Measurements from ENCODE around the gene ANTXR1.
"Not testable (repeated sequence)": the region's sequence is repeated elsewhere in the genome, so short reads cannot be mapped to it uniquely, and the experiment has no call there.

Gene ANTXR1

GRCh38 chr2:69214898-69215297, 201.9 kb downstream of the ANTXR1 start:
- no peak for DNase-seq

- DNase-seq: no peak
Measured at GRCh38 chr2:69216535-69217332, 203.8 kb downstream of the ANTXR1 start.

- no peak for DNase-seq
Measured at GRCh38 chr2:69217333-69218080, 204.5 kb downstream of the ANTXR1 start.

GRCh38 chr2:69221512-69221911, 208.5 kb downstream of the ANTXR1 start:
- no peak for DNase-seq

- no peak for DNase-seq
Measured at GRCh38 chr2:69221960-69222751, 209.2 kb downstream of the ANTXR1 start.

GRCh38 chr2:69222953-69223658, 210.1 kb downstream of the ANTXR1 start:
- no peak for DNase-seq

GRCh38 chr2:69223759-69224511, 211.0 kb downstream of the ANTXR1 start:
- DNase-seq: no peak

GRCh38 chr2:69224512-69224837, 211.5 kb downstream of the ANTXR1 start:
- DNase-seq: no peak

GRCh38 chr2:69225933-69226332, 213.0 kb downstream of the ANTXR1 start:
- DNase-seq: no peak

GRCh38 chr2:69226903-69227302, 213.9 kb downstream of the ANTXR1 start:
- DNase-seq: no peak

GRCh38 chr2:69227716-69228115, 214.7 kb downstream of the ANTXR1 start:
- DNase-seq: no peak

- DNase-seq: not testable (repeated sequence)
Measured at GRCh38 chr2:69230946-69231345, 218.0 kb downstream of the ANTXR1 start.

- DNase-seq: no peak
Measured at GRCh38 chr2:69231612-69232277, 218.8 kb downstream of the ANTXR1 start.

- not testable (repeated sequence) for DNase-seq
Measured at GRCh38 chr2:69235835-69236234, 222.9 kb downstream of the ANTXR1 start.

GRCh38 chr2:69237070-69237670, 224.2 kb downstream of the ANTXR1 start:
- no peak for DNase-seq

- DNase-seq: no peak
Measured at GRCh38 chr2:69238449-69239031, 225.6 kb downstream of the ANTXR1 start.

- DNase-seq: no peak
Measured at GRCh38 chr2:69241093-69241492, 228.1 kb downstream of the ANTXR1 start.

GRCh38 chr2:69241664-69242514, 228.9 kb downstream of the ANTXR1 start:
- no peak for DNase-seq

- DNase-seq: no peak
Measured at GRCh38 chr2:69242651-69243051, 229.7 kb downstream of the ANTXR1 start.

- no peak for DNase-seq
Measured at GRCh38 chr2:69243652-69244051, 230.7 kb downstream of the ANTXR1 start.

Measured in stimulated activated naive CD4-positive, alpha-beta T cell (primary cell).